GM18502 (cell line): ENCODE measurements around the gene COG1.

Experiments
- ATAC-seq: cut with Tn5 transposase; IDR thresholded peaks from one replicate; pipeline ENCODE4 v1.9.1; 2021; ENCODE audit warnings: mild to moderate bottlenecking; ENCODE audit not compliant: unreplicated experiment, poor library complexity

The COG1 gene

GRCh38 chr17:73166731-73167581, 25.9 kb upstream of the COG1 start:
- peak; percentile 48 for ATAC-seq

- ATAC-seq = no peak
These were observed 24.2 kb upstream of the COG1 start for GRCh38 chr17:73168667-73169066.

GRCh38 chr17:73170324-73170723, 22.5 kb upstream of the COG1 start:
- no peak for ATAC-seq

GRCh38 chr17:73172252-73172651, 20.6 kb upstream of the COG1 start:
- no peak for ATAC-seq

GRCh38 chr17:73174126-73174525, 18.7 kb upstream of the COG1 start:
- ATAC-seq = no peak

GRCh38 chr17:73175962-73176565, 16.8 kb upstream of the COG1 start:
- ATAC-seq = no peak

- no peak for ATAC-seq
These were observed 13.5 kb upstream of the COG1 start for GRCh38 chr17:73179387-73179786.

- ATAC-seq = no peak
These were observed 13.0 kb upstream of the COG1 start for GRCh38 chr17:73179878-73180277.

GRCh38 chr17:73182616-73183310, 10.1 kb upstream of the COG1 start:
- no peak for ATAC-seq

GRCh38 chr17:73184136-73184993, 8.5 kb upstream of the COG1 start:
- no peak for ATAC-seq

GRCh38 chr17:73186283-73187050, 6.4 kb upstream of the COG1 start:
- no peak for ATAC-seq

- no peak for ATAC-seq
These were observed 5.6 kb upstream of the COG1 start for GRCh38 chr17:73187203-73187769.

GRCh38 chr17:73188011-73188410, 4.8 kb upstream of the COG1 start:
- ATAC-seq = no peak

- no peak for ATAC-seq
These were observed 3.3 kb upstream of the COG1 start for GRCh38 chr17:73189417-73190099.

- peak; percentile 36 for ATAC-seq
These were observed 1.2 kb upstream of the COG1 start for GRCh38 chr17:73191443-73192205.

GRCh38 chr17:73192206-73192893, 505 bp upstream of the COG1 start:
- ATAC-seq = peak; percentile 65

- ATAC-seq = no peak
These were observed 1.8 kb downstream of the COG1 start for GRCh38 chr17:73194514-73195222.
